DOHH2 (cell line): ENCODE data around the gene HSDL1.

ENCODE experiments used
- H3F3A ChIP-seq: fragments of 200-600 bp; sonication (generic), shearing (Covaris generic); 2 replicates; pipeline ENCODE4 v1.6.0; 2016; ENCODE audit warnings: antibody characterized with exemption, mild to moderate bottlenecking; ENCODE audit not compliant: control insufficient read depth, insufficient read depth
- H3K27ac ChIP-seq: fragments of 200-600 bp; sonication (generic); 2 replicates; pipeline ENCODE4 v1.5.1; 2014; ENCODE audit warnings: low read depth, mild to moderate bottlenecking, low read length, moderate library complexity
- H3K27me3 ChIP-seq: fragments of 200-600 bp; sonication (generic); 2 replicates; pipeline ENCODE4 v1.6.1; 2014; ENCODE audit warnings: mild to moderate bottlenecking, low read length, mixed read lengths; ENCODE audit not compliant: control insufficient read depth
- H3K36me3 ChIP-seq: fragments of 200-600 bp; sonication (generic); 2 replicates; pipeline ENCODE4 v1.6.1; 2014; ENCODE audit warnings: mild to moderate bottlenecking, low read length, moderate library complexity, mixed read lengths; ENCODE audit not compliant: control insufficient read depth
- H3K4me1 ChIP-seq: fragments of 200-600 bp; sonication (generic); 2 replicates; pipeline ENCODE4 v1.6.1; 2014; ENCODE audit warnings: mild to moderate bottlenecking, low read length, mixed read lengths; ENCODE audit not compliant: control insufficient read depth
- H3K4me2 ChIP-seq: fragments of 200-600 bp; sonication (generic); 2 replicates; pipeline ENCODE4 v1.6.0; 2014; ENCODE audit warnings: mild to moderate bottlenecking, low read length, moderate library complexity
- H3K4me3 ChIP-seq: fragments of 200-600 bp; sonication (generic); 2 replicates; pipeline ENCODE4 v1.5.1; 2014; ENCODE audit warnings: mild to moderate bottlenecking, low read length, mixed read lengths
- H3K79me2 ChIP-seq: fragments of 200-600 bp; sonication (generic); 2 replicates; pipeline ENCODE4 v1.6.1; 2014; ENCODE audit warnings: mild to moderate bottlenecking, low read length, mixed read lengths; ENCODE audit not compliant: control insufficient read depth
- H3K9me2 ChIP-seq: fragments of 200-600 bp; sonication (generic); replicated peaks from 2 replicates; pipeline ENCODE4 v1.6.1; 2014; ENCODE audit warnings: mild to moderate bottlenecking, low read length, mixed read lengths; ENCODE audit not compliant: control insufficient read depth
- H3K9me3 ChIP-seq: fragments of 200-600 bp; sonication (generic); 2 replicates; pipeline ENCODE4 v1.6.1; 2014; ENCODE audit warnings: antibody characterized with exemption, low read length, mixed read lengths; ENCODE audit not compliant: control insufficient read depth, insufficient read depth
- H4K20me1 ChIP-seq: fragments of 200-600 bp; sonication (generic); 2 replicates; pipeline ENCODE4 v1.6.0; 2014; ENCODE audit warnings: low read depth, mild to moderate bottlenecking, antibody characterized with exemption, low read length, moderate library complexity; ENCODE audit not compliant: control insufficient read depth, insufficient read depth
- EZH2phosphoT487 ChIP-seq: fragments of 200-600 bp; sonication (generic); IDR thresholded peaks from 2 replicates; pipeline ENCODE4 v1.6.1; 2017; ENCODE audit warnings: borderline replicate concordance, mild to moderate bottlenecking, antibody characterized with exemption, low read length, moderate library complexity, mixed read lengths
- TF ChIP-seq, protein P1 (sequence below): fragments of 200-600 bp; sonication (generic); IDR thresholded peaks from one replicate; pipeline ENCODE4 v1.5.1; 2014; ENCODE audit warnings: antibody characterized with exemption, mild to moderate bottlenecking, low read depth, low read length; ENCODE audit not compliant: poor library complexity, severe bottlenecking

The HSDL1 gene

DNA sequence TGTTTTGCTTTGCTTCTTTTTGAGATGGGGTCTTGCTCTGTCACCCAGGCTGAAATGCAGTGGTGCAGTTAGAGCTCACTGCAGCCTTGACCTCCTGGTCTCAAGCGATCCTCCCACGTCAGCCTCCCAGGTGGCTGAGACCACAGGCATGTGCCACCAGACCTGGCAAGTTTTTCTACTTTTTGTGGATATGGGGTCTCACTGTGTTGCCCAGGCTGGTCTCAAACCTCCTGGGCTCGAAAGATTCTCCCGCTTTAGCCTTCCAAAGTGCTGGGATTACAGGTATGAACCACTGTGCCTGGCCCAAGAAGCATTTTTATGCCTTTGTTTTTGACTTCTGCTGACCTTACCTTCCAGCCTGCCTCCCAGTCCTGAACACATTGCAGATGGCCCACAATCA is 10.2 kb upstream of the HSDL1 start:
- Histone ChIP-seq H3F3A (no peaks in the 10 kb centered on the region), H3K9me3 (no peaks in the 10 kb centered on the region), H3K4me2 (no peak overlapping the region), H3K4me3 (no peak overlapping the region), H3K27me3 (peaks cover 24% of the 10 kb centered on the region), H3K9me2 (no peaks in the 10 kb centered on the region), H3K36me3 (no peaks in the 10 kb centered on the region), H4K20me1 (no peaks in the 10 kb centered on the region), H3K4me1 (no peaks in the 10 kb centered on the region), H3K27ac (no peak overlapping the region), H3K79me2 (no peaks in the 10 kb centered on the region)
- TF ChIP-seq EZH2phosphoT487 = no peak
- TF ChIP-seq, protein P1, sequence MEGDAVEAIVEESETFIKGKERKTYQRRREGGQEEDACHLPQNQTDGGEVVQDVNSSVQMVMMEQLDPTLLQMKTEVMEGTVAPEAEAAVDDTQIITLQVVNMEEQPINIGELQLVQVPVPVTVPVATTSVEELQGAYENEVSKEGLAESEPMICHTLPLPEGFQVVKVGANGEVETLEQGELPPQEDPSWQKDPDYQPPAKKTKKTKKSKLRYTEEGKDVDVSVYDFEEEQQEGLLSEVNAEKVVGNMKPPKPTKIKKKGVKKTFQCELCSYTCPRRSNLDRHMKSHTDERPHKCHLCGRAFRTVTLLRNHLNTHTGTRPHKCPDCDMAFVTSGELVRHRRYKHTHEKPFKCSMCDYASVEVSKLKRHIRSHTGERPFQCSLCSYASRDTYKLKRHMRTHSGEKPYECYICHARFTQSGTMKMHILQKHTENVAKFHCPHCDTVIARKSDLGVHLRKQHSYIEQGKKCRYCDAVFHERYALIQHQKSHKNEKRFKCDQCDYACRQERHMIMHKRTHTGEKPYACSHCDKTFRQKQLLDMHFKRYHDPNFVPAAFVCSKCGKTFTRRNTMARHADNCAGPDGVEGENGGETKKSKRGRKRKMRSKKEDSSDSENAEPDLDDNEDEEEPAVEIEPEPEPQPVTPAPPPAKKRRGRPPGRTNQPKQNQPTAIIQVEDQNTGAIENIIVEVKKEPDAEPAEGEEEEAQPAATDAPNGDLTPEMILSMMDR = no peak

GRCh38 chr16:84153660-84154214 is 8.8 kb upstream of the HSDL1 start:
- H3K9me2 ChIP-seq = no peaks in the 10 kb centered on the region
- no peaks in the 10 kb centered on the region for H3K36me3 ChIP-seq
- H3K4me2 ChIP-seq = no peak overlapping the region
- no peaks in the 10 kb centered on the region for H4K20me1 ChIP-seq
- no peaks in the 10 kb centered on the region for H3F3A ChIP-seq
- no peaks in the 10 kb centered on the region for H3K79me2 ChIP-seq
- H3K27ac ChIP-seq = no peak overlapping the region
- H3K27me3 ChIP-seq = peaks cover 11% of the 10 kb centered on the region
- no peak overlapping the region for H3K4me3 ChIP-seq
- TF ChIP-seq, protein P1 = no peak
- TF ChIP-seq EZH2phosphoT487 = no peak
- H3K4me1 ChIP-seq = no peaks in the 10 kb centered on the region
- H3K9me3 ChIP-seq = no peaks in the 10 kb centered on the region

DNA sequence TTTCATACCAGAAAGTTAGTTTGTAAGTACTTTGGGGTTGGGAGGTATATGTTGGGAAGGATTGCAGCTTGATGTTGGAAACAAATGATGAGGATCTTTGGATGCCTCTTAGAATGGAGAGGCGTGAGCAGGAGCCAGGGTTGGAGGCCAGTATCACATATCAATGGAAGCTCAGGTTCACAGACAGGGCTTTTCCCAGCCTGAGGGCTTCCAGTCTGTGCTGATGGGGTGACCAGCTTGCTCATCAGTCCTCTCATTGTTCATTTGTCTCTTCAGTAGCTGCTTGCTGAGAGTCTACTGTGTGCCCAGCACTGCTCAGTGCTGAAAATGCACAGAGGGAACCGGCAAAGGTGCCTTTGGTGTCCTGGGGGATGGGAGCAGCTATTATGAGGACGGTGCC is 5.9 kb upstream of the HSDL1 start:
- peaks cover 4% of the 10 kb centered on the region; the same call in 1 of the 2 replicates for H3K27me3 ChIP-seq
- no peak overlapping the region for H3K4me3 ChIP-seq
- no peak overlapping the region for H3K27ac ChIP-seq
- H3F3A ChIP-seq = no peaks in the 10 kb centered on the region
- no peaks in the 10 kb centered on the region for H3K4me1 ChIP-seq
- no peaks in the 10 kb centered on the region for H3K36me3 ChIP-seq
- H4K20me1 ChIP-seq = no peaks in the 10 kb centered on the region
- TF ChIP-seq, protein P1 = no peak
- TF ChIP-seq EZH2phosphoT487 = no peak
- H3K9me2 ChIP-seq = no peaks in the 10 kb centered on the region
- no peak overlapping the region for H3K4me2 ChIP-seq
- no peaks in the 10 kb centered on the region for H3K9me3 ChIP-seq
- no peaks in the 10 kb centered on the region for H3K79me2 ChIP-seq
